ENCODE results near the gene CPEB1. TPM values are rescaled to one million over a fixed set of nuclear protein-coding genes. Genes with fewer than 3 reads are reported as not detected.

CPEB1 gene
- total RNA-seq, 1 donor from 2014 or later, result 15.4 TPM

- no peak overlapping the region for H3K4me3 Mint-ChIP-seq (ENCODE audit: unreplicated experiment)
- Histone ChIP-seq H3K4me2 (ENCODE audit: low read length) (no peak overlapping the region), H3K9me3 (ENCODE audit: insufficient read depth, low read depth, low read length) (no peaks in the 10 kb centered on the region), H3K27me3 (ENCODE audit: insufficient read depth, low read length) (no peaks in the 10 kb centered on the region), H3K4me1 (ENCODE audit: insufficient read depth, low read length) (no peaks in the 10 kb centered on the region), H3K36me3 (ENCODE audit: insufficient read depth, low read length) (no peaks in the 10 kb centered on the region), H3K9ac (ENCODE audit: low read length) (no peak overlapping the region), H2AFZ (ENCODE audit: low read depth, low read length) (no peak overlapping the region), H4K20me1 (ENCODE audit: insufficient read depth, low read length) (no peaks in the 10 kb centered on the region), H3K79me2 (ENCODE audit: insufficient read depth, low read length) (no peaks in the 10 kb centered on the region), H3K27ac (ENCODE audit: low read depth, low read length) (no peak overlapping the region), H3K4me3 (ENCODE audit: insufficient read depth, low read depth, low read length) (no peak overlapping the region)
- TF ChIP-seq, protein P1, sequence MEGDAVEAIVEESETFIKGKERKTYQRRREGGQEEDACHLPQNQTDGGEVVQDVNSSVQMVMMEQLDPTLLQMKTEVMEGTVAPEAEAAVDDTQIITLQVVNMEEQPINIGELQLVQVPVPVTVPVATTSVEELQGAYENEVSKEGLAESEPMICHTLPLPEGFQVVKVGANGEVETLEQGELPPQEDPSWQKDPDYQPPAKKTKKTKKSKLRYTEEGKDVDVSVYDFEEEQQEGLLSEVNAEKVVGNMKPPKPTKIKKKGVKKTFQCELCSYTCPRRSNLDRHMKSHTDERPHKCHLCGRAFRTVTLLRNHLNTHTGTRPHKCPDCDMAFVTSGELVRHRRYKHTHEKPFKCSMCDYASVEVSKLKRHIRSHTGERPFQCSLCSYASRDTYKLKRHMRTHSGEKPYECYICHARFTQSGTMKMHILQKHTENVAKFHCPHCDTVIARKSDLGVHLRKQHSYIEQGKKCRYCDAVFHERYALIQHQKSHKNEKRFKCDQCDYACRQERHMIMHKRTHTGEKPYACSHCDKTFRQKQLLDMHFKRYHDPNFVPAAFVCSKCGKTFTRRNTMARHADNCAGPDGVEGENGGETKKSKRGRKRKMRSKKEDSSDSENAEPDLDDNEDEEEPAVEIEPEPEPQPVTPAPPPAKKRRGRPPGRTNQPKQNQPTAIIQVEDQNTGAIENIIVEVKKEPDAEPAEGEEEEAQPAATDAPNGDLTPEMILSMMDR (IDR thresholded peaks at IDR 0.05; ENCODE audit: insufficient read depth, low read depth, low read length), result no peak
- TF ChIP-seq EZH2 (IDR thresholded peaks at IDR 0.05; ENCODE audit: insufficient read depth, low read length), result no peak
- no peak for FAIRE-seq
- H3K36me3 Mint-ChIP-seq (ENCODE audit: low read depth, unreplicated experiment), result no peaks in the 10 kb centered on the region
- H3K27ac Mint-ChIP-seq (ENCODE audit: unreplicated experiment), result no peak overlapping the region
- peaks cover 3% of the 10 kb centered on the region for H3K9me3 Mint-ChIP-seq (ENCODE audit: unreplicated experiment)
- DNase-seq (ENCODE audit: low read depth), result no peak
- H3K4me1 Mint-ChIP-seq (ENCODE audit: low read depth, unreplicated experiment), result peaks cover 19% of the 10 kb centered on the region
- no peaks in the 10 kb centered on the region for H3K27me3 Mint-ChIP-seq (ENCODE audit: low read depth, unreplicated experiment)
These were observed 25.2 kb downstream of the CPEB1 start for GRCh38 chr15:82621970-82622369.

GRCh38 chr15:82613747-82614146 lies 33.4 kb downstream of the CPEB1 start:
- TF ChIP-seq, protein P1 (IDR thresholded peaks at IDR 0.05; ENCODE audit: insufficient read depth, low read depth, low read length), result no peak
- TF ChIP-seq EZH2 (IDR thresholded peaks at IDR 0.05; ENCODE audit: insufficient read depth, low read length), result no peak
- peaks cover 5% of the 10 kb centered on the region for H3K27me3 ChIP-seq (ENCODE audit: insufficient read depth, low read length)
- Mint-ChIP-seq H3K36me3 (ENCODE audit: low read depth, unreplicated experiment) (no peaks in the 10 kb centered on the region), H3K4me1 (ENCODE audit: low read depth, unreplicated experiment) (no peaks in the 10 kb centered on the region), H3K27ac (ENCODE audit: unreplicated experiment) (no peak overlapping the region), H3K27me3 (ENCODE audit: low read depth, unreplicated experiment) (no peaks in the 10 kb centered on the region), H3K4me3 (ENCODE audit: unreplicated experiment) (no peak overlapping the region), H3K9me3 (ENCODE audit: unreplicated experiment) (no peaks in the 10 kb centered on the region)
- H3K9me3 ChIP-seq (ENCODE audit: insufficient read depth, low read depth, low read length), result no peaks in the 10 kb centered on the region
- H3K4me3 ChIP-seq (ENCODE audit: insufficient read depth, low read depth, low read length), result no peak overlapping the region
- no peaks in the 10 kb centered on the region for H3K79me2 ChIP-seq (ENCODE audit: insufficient read depth, low read length)
- H3K36me3 ChIP-seq (ENCODE audit: insufficient read depth, low read length), result no peaks in the 10 kb centered on the region
- H2AFZ ChIP-seq (ENCODE audit: low read depth, low read length), result no peak overlapping the region
- no peaks in the 10 kb centered on the region for H3K4me1 ChIP-seq (ENCODE audit: insufficient read depth, low read length)
- H4K20me1 ChIP-seq (ENCODE audit: insufficient read depth, low read length), result no peaks in the 10 kb centered on the region
- H3K27ac ChIP-seq (ENCODE audit: low read depth, low read length), result no peak overlapping the region
- no peak overlapping the region for H3K9ac ChIP-seq (ENCODE audit: low read length)
- no peak for DNase-seq (ENCODE audit: low read depth)
- H3K4me2 ChIP-seq (ENCODE audit: low read length), result no peak overlapping the region
- no peak for FAIRE-seq

- no peaks in the 10 kb centered on the region for H4K20me1 ChIP-seq (ENCODE audit: insufficient read depth, low read length)
- no peak overlapping the region for H3K4me3 ChIP-seq (ENCODE audit: insufficient read depth, low read depth, low read length)
- no peak overlapping the region for H2AFZ ChIP-seq (ENCODE audit: low read depth, low read length)
- H3K79me2 ChIP-seq (ENCODE audit: insufficient read depth, low read length), result no peaks in the 10 kb centered on the region
- no peaks in the 10 kb centered on the region for H3K4me1 ChIP-seq (ENCODE audit: insufficient read depth, low read length)
- Mint-ChIP-seq H3K36me3 (ENCODE audit: low read depth, unreplicated experiment) (no peaks in the 10 kb centered on the region), H3K9me3 (ENCODE audit: unreplicated experiment) (no peaks in the 10 kb centered on the region), H3K4me3 (ENCODE audit: unreplicated experiment) (no peak overlapping the region), H3K4me1 (ENCODE audit: low read depth, unreplicated experiment) (no peaks in the 10 kb centered on the region), H3K27me3 (ENCODE audit: low read depth, unreplicated experiment) (no peaks in the 10 kb centered on the region), H3K27ac (ENCODE audit: unreplicated experiment) (no peak overlapping the region)
- peaks cover 5% of the 10 kb centered on the region for H3K27me3 ChIP-seq (ENCODE audit: insufficient read depth, low read length)
- FAIRE-seq (no peak), DNase-seq (ENCODE audit: low read depth) (no peak)
- TF ChIP-seq, protein P1 (IDR thresholded peaks at IDR 0.05; ENCODE audit: insufficient read depth, low read depth, low read length), result no peak
- TF ChIP-seq EZH2 (IDR thresholded peaks at IDR 0.05; ENCODE audit: insufficient read depth, low read length), result no peak
- H3K36me3 ChIP-seq (ENCODE audit: insufficient read depth, low read length), result no peaks in the 10 kb centered on the region
- no peak overlapping the region for H3K27ac ChIP-seq (ENCODE audit: low read depth, low read length)
- no peaks in the 10 kb centered on the region for H3K9me3 ChIP-seq (ENCODE audit: insufficient read depth, low read depth, low read length)
- H3K4me2 ChIP-seq (ENCODE audit: low read length), result no peak overlapping the region
- no peak overlapping the region for H3K9ac ChIP-seq (ENCODE audit: low read length)
These were observed 35.8 kb downstream of the CPEB1 start for GRCh38 chr15:82611348-82611747.
